MM.1S (cell line): ENCODE results near the gene SLIT3.

Experiments used
- DNase-seq: peaks from one replicate; pipeline ENCODE4 v3.0.0-alpha.2; 2015
- H2AFZ ChIP-seq: fragments of 300-600 bp; sonication (generic); 2 replicates; pipeline ENCODE4 v1.6.0; 2016; ENCODE audit warnings: antibody characterized with exemption, low read length
- H3F3A ChIP-seq: fragments of 300-600 bp; sonication (generic); 2 replicates; pipeline ENCODE4 v1.6.1; 2016; ENCODE audit warnings: mild to moderate bottlenecking, antibody characterized with exemption, low read length, moderate library complexity, mixed read lengths; ENCODE audit not compliant: insufficient read depth
- H3K27ac ChIP-seq: fragments of 300-600 bp; sonication (generic); 2 replicates; pipeline ENCODE4 v1.5.1; 2016; ENCODE audit warnings: mild to moderate bottlenecking, low read length
- H3K27me3 ChIP-seq: fragments of 300-600 bp; sonication (generic); replicated peaks from 2 replicates; pipeline ENCODE4 v1.6.0; 2016; ENCODE audit warnings: low read length; ENCODE audit not compliant: insufficient read depth
- H3K36me3 ChIP-seq: fragments of 300-600 bp; sonication (generic); replicated peaks from 2 replicates; pipeline ENCODE4 v1.6.1; 2016; ENCODE audit warnings: mild to moderate bottlenecking, low read length, mixed read lengths; ENCODE audit not compliant: insufficient read depth
- H3K4me1 ChIP-seq: fragments of 300-600 bp; sonication (generic); 2 replicates; pipeline ENCODE4 v1.6.1; 2016; ENCODE audit warnings: low read length, mixed read lengths
- H3K4me2 ChIP-seq: fragments of 300-600 bp; sonication (generic); 2 replicates; pipeline ENCODE4 v1.6.0; 2016; ENCODE audit warnings: low read depth, low read length
- H3K4me3 ChIP-seq: fragments of 300-600 bp; sonication (generic); 2 replicates; pipeline ENCODE4 v1.5.1; 2016; ENCODE audit warnings: low read length, mixed read lengths
- H3K79me2 ChIP-seq: fragments of 300-600 bp; sonication (generic); 2 replicates; pipeline ENCODE4 v1.6.1; 2016; ENCODE audit warnings: mixed run types, low read length, mixed read lengths
- H3K9ac ChIP-seq: fragments of 300-600 bp; sonication (generic); 2 replicates; pipeline ENCODE4 v1.6.1; 2016; ENCODE audit warnings: low read length, mixed read lengths
- H3K9me2 ChIP-seq: fragments of 300-600 bp; sonication (generic); replicated peaks from 2 replicates; pipeline ENCODE4 v1.6.1; 2016; ENCODE audit warnings: mild to moderate bottlenecking, low read length, mixed read lengths; ENCODE audit not compliant: insufficient read depth
- H3K9me3 ChIP-seq: fragments of 300-600 bp; sonication (generic); replicated peaks from 2 replicates; pipeline ENCODE4 v1.6.1; 2016; ENCODE audit warnings: mild to moderate bottlenecking, low read length, mixed read lengths; ENCODE audit not compliant: insufficient read depth
- H4K20me1 ChIP-seq: fragments of 300-600 bp; sonication (generic); 2 replicates; pipeline ENCODE4 v1.6.1; 2016; ENCODE audit warnings: mild to moderate bottlenecking, low read length, moderate library complexity, mixed read lengths; ENCODE audit not compliant: insufficient read depth
- EZH2 ChIP-seq: fragments of 300-600 bp; sonication (generic); optimal IDR thresholded peaks from 2 replicates; pipeline ENCODE3; 2017; ENCODE audit warnings: low read depth, mild to moderate bottlenecking, antibody characterized with exemption, low read length, mixed read lengths
- EZH2phosphoT487 ChIP-seq: fragments of 300-600 bp; sonication (generic); IDR thresholded peaks from 2 replicates; pipeline ENCODE4 v1.6.1; 2018; ENCODE audit warnings: antibody characterized with exemption, low read length
- TF ChIP-seq, protein P1 (sequence below): fragments of 300-600 bp; sonication (generic); IDR thresholded peaks from 2 replicates; pipeline ENCODE4 v1.5.1; 2016; ENCODE audit warnings: antibody characterized with exemption, low read length, mixed read lengths

The SLIT3 gene

DNA sequence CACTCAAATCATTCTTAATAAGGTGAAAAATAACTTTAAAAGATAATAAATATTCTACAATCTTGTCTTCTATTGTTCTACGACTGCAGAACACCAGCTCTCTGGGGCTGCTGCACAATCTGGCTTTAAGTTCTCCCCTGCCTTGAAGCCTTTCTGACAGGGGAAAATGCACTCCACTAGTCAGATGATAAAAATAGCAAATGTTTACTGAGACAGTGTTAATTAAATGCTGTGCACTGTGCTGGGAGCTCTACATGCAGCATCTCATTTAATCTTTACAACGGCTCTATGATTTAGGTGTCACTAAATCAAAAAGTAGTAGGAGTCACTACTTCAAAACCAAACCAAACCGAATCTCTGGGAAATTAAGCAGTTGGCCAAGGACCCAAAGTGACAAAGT lies 132.7 kb downstream of the SLIT3 start:
- no peak overlapping the region for H3K4me2 ChIP-seq
- H3K4me1 ChIP-seq = no peaks in the 10 kb centered on the region
- H3K9ac ChIP-seq = no peak overlapping the region
- H3K36me3 ChIP-seq = no peaks in the 10 kb centered on the region
- no peaks in the 10 kb centered on the region for H3K9me2 ChIP-seq
- H3K9me3 ChIP-seq = no peaks in the 10 kb centered on the region
- H3K27ac ChIP-seq = no peak overlapping the region
- H3F3A ChIP-seq = no peaks in the 10 kb centered on the region
- H3K4me3 ChIP-seq = no peak overlapping the region
- TF ChIP-seq, protein P1, sequence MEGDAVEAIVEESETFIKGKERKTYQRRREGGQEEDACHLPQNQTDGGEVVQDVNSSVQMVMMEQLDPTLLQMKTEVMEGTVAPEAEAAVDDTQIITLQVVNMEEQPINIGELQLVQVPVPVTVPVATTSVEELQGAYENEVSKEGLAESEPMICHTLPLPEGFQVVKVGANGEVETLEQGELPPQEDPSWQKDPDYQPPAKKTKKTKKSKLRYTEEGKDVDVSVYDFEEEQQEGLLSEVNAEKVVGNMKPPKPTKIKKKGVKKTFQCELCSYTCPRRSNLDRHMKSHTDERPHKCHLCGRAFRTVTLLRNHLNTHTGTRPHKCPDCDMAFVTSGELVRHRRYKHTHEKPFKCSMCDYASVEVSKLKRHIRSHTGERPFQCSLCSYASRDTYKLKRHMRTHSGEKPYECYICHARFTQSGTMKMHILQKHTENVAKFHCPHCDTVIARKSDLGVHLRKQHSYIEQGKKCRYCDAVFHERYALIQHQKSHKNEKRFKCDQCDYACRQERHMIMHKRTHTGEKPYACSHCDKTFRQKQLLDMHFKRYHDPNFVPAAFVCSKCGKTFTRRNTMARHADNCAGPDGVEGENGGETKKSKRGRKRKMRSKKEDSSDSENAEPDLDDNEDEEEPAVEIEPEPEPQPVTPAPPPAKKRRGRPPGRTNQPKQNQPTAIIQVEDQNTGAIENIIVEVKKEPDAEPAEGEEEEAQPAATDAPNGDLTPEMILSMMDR = no peak
- TF ChIP-seq EZH2phosphoT487 = no peak
- no peak overlapping the region for H2AFZ ChIP-seq
- H3K27me3 ChIP-seq = no peaks in the 10 kb centered on the region
- H3K79me2 ChIP-seq = no peaks in the 10 kb centered on the region
- no peak for DNase-seq
- no peaks in the 10 kb centered on the region for H4K20me1 ChIP-seq

DNA sequence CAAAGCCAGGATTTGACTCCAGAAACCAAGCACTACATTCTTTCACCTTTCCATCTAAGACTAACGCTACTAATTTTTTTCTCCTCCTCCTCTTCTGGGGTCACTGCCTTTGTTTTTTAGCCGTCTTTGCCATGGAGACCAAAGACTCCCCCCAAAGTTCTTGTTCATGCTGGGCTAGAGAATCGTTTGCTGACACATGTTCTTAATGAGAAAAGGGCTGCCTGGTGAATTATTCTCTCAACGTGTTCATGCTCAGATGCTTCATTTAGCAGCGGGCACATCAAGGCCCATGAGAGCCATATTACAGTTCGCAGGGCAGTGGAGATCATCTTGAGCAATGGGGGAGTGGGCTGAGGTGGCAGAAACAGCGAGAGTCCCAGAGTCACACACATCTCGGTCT lies 134.9 kb downstream of the SLIT3 start:
- Histone ChIP-seq H4K20me1 (no peaks in the 10 kb centered on the region), H3K79me2 (no peaks in the 10 kb centered on the region), H3K4me3 (no peak overlapping the region), H3K36me3 (no peaks in the 10 kb centered on the region), H3K4me2 (no peak overlapping the region), H3K9me2 (no peaks in the 10 kb centered on the region), H3K4me1 (no peaks in the 10 kb centered on the region), H3K27me3 (no peaks in the 10 kb centered on the region), H3F3A (no peaks in the 10 kb centered on the region), H3K27ac (no peak overlapping the region), H3K9me3 (no peaks in the 10 kb centered on the region), H3K9ac (no peak overlapping the region), H2AFZ (no peak overlapping the region)
- TF ChIP-seq, protein P1 = no peak
- no peak for TF ChIP-seq EZH2phosphoT487
- no peak for TF ChIP-seq EZH2
- DNase-seq = no peak

DNA sequence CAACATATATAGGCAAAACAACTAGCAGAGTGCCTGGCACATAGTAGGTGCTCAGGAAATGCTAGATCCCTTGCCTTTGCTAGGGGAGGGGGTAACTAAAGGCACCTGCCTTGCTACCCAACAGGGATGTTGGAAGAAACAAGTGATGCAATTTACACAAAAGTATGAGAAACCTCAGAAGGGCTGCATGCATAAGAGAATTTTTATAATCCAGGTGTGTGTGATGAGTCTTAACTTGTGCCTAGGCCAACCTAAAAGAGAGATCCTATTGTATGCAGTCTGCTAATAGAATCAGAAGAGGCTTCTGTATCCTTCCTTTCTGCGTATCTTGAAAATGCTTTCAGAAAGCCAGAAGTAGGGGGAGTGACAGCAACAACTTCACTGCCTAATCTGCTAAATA lies 135.9 kb downstream of the SLIT3 start:
- Histone ChIP-seq H3K4me2 (no peak overlapping the region), H3K4me1 (no peaks in the 10 kb centered on the region), H4K20me1 (no peaks in the 10 kb centered on the region), H3K79me2 (no peaks in the 10 kb centered on the region), H3K27me3 (no peaks in the 10 kb centered on the region), H3K9me2 (no peaks in the 10 kb centered on the region), H3K9ac (no peak overlapping the region), H3K9me3 (no peaks in the 10 kb centered on the region), H3K36me3 (no peaks in the 10 kb centered on the region), H2AFZ (no peak overlapping the region), H3F3A (no peaks in the 10 kb centered on the region), H3K4me3 (no peak overlapping the region), H3K27ac (no peak overlapping the region)
- no peak for TF ChIP-seq EZH2phosphoT487
- TF ChIP-seq, protein P1 = no peak
- no peak for TF ChIP-seq EZH2
- no peak for DNase-seq
